ENCODE data around the gene PSD2.

GRCh38 chr5:139829471-139829870, 33.9 kb downstream of the PSD2 start:
- TF ChIP-seq REST (IDR thresholded peaks at IDR 0.05; ENCODE audit: insufficient read depth in 1 of 2, low read depth in 2 of 2, low read length in 2 of 2) (no peak), POLR2AphosphoS5 (IDR thresholded peaks at IDR 0.05; ENCODE audit: low read depth, low read length) (no peak), TAF1 (IDR thresholded peaks at IDR 0.05; ENCODE audit: borderline replicate concordance, insufficient read depth, low read length) (no peak), SIN3A (IDR thresholded peaks at IDR 0.05; ENCODE audit: borderline replicate concordance, insufficient read depth, low read length) (no peak)
